SJSA1 (cell line): Measurements from ENCODE around the gene RTN4RL1. TPM values are rescaled to one million over a fixed set of nuclear protein-coding genes. Genes with fewer than 3 reads are reported as not detected.

Source experiments
- DNase-seq, 2 experiments: peaks; one replicate each; pipeline ENCODE4 v3.0.0-alpha.2; 2015 to 2020; ENCODE audit warnings: low spot score in 2 of 2, low read depth in 1 of 2
- H3K27ac ChIP-seq: fragments of 250-450 bp; sonication (Bioruptor Pico); 2 replicates; pipeline ENCODE4 v1.5.1; 2020; ENCODE audit warnings: mild to moderate bottlenecking, moderate library complexity
- H3K27me3 ChIP-seq: fragments of 250-450 bp; sonication (Bioruptor Pico); replicated peaks from 2 replicates; pipeline ENCODE4 v1.5.1; 2020; ENCODE audit warnings: mild to moderate bottlenecking, moderate library complexity
- H3K36me3 ChIP-seq: fragments of 250-450 bp; sonication (Bioruptor Pico); 2 replicates; pipeline ENCODE4 v1.5.1; 2020; ENCODE audit warnings: mild to moderate bottlenecking
- H3K4me1 ChIP-seq: fragments of 250-450 bp; sonication (Bioruptor Pico); replicated peaks from 2 replicates; pipeline ENCODE4 v1.6.1; 2021; ENCODE audit warnings: mild to moderate bottlenecking
- H3K4me3 ChIP-seq: fragments of 250-450 bp; sonication (Bioruptor Pico); 2 replicates; pipeline ENCODE4 v1.5.1; 2020; ENCODE audit warnings: mild to moderate bottlenecking
- H3K9me3 ChIP-seq: fragments of 250-450 bp; sonication (Bioruptor Pico); replicated peaks from 2 replicates; pipeline ENCODE4 v1.5.1; 2020; ENCODE audit warnings: mild to moderate bottlenecking
- total RNA-seq: library from RNA; depleted of rRNA; stranded (reverse); fragments of >200 nt; shearing (Covaris generic); gene quantifications from 2 replicates; pipeline ENCODE4 v1.2.3, GENCODE V29; 2014

Gene RTN4RL1
- total RNA-seq, 1 experiment from 2014 or later: not detected

- Histone ChIP-seq H3K36me3 (peaks cover 49% of the 10 kb centered on the region), H3K27ac (peak overlapping the region; percentile 50), H3K9me3 (no peaks in the 10 kb centered on the region), H3K4me1 (peaks cover 27% of the 10 kb centered on the region), H3K4me3 (peak overlapping the region; percentile 76), H3K27me3 (peaks cover 2% of the 10 kb centered on the region)
- DNase-seq: peak in 1 of 2 experiments; percentile 87
Measured at GRCh38 chr17:2055292-2056205, 30.4 kb upstream of the RTN4RL1 start.

- Histone ChIP-seq H3K36me3 (peaks cover 41% of the 10 kb centered on the region), H3K4me3 (peak within 1 kb of the TSS; percentile 76), H3K4me1 (peaks cover 33% of the 10 kb centered on the region), H3K27me3 (peaks cover 4% of the 10 kb centered on the region), H3K9me3 (0 out of 2 replicates have a peak, but pooled peaks cover under 1% of the 10 kb centered on the region), H3K27ac (peak within 1 kb of the TSS; percentile 50)
- peak; percentile 80 to 89 for DNase-seq
Measured at GRCh38 chr17:2054512-2055291, 29.6 kb upstream of the RTN4RL1 start, which contains the start of gene HIC1. TSS of gene HIC1 (plus strand) at chr17:2055103. CDS start at chr17:2056691, 1,588 bp downstream.

GRCh38 chr17:2054262-2054511 is 29.1 kb upstream of the RTN4RL1 start:
- H3K4me3 ChIP-seq: peak overlapping the region; percentile 76
- H3K27ac ChIP-seq: no peak overlapping the region
- H3K27me3 ChIP-seq: peaks cover 4% of the 10 kb centered on the region
- no peak for DNase-seq
- H3K36me3 ChIP-seq: peaks cover 39% of the 10 kb centered on the region
- H3K4me1 ChIP-seq: peaks cover 38% of the 10 kb centered on the region
- 0 out of 2 replicates have a peak, but pooled peaks cover 2% of the 10 kb centered on the region for H3K9me3 ChIP-seq

- H3K36me3 ChIP-seq: peaks cover 33% of the 10 kb centered on the region
- peak overlapping the region; percentile 31; the same call in 1 of the 2 replicates for H3K27ac ChIP-seq
- H3K4me1 ChIP-seq: peaks cover 40% of the 10 kb centered on the region
- peaks cover 4% of the 10 kb centered on the region for H3K27me3 ChIP-seq
- H3K4me3 ChIP-seq: peak overlapping the region; percentile 76
- peak; percentile 80 to 85 for DNase-seq
- H3K9me3 ChIP-seq: 0 out of 2 replicates have a peak, but pooled peaks cover 2% of the 10 kb centered on the region
Measured at GRCh38 chr17:2053380-2054261, 28.5 kb upstream of the RTN4RL1 start.

GRCh38 chr17:2051933-2052559 is 26.9 kb upstream of the RTN4RL1 start:
- no peak for DNase-seq
- Histone ChIP-seq H3K9me3 (0 out of 2 replicates have a peak, but pooled peaks cover 2% of the 10 kb centered on the region), H3K27me3 (peaks cover 4% of the 10 kb centered on the region), H3K4me1 (peaks cover 40% of the 10 kb centered on the region), H3K27ac (no peak overlapping the region), H3K36me3 (peaks cover 19% of the 10 kb centered on the region), H3K4me3 (no peak overlapping the region)

GRCh38 chr17:2051061-2051932 is 26.2 kb upstream of the RTN4RL1 start:
- Histone ChIP-seq H3K4me3 (no peak overlapping the region), H3K4me1 (peaks cover 35% of the 10 kb centered on the region)
- no peak for DNase-seq

GRCh38 chr17:2050300-2051060 is 25.3 kb upstream of the RTN4RL1 start:
- Histone ChIP-seq H3K36me3 (peaks cover 9% of the 10 kb centered on the region), H3K4me3 (peak overlapping the region; percentile 92), H3K4me1 (peaks cover 32% of the 10 kb centered on the region), H3K27me3 (peaks cover 4% of the 10 kb centered on the region), H3K27ac (no peak overlapping the region; the same call in 1 of the 2 replicates), H3K9me3 (0 out of 2 replicates have a peak, but pooled peaks cover 2% of the 10 kb centered on the region)
- DNase-seq: peak in 1 of 2 experiments; percentile 63

More at GRCh38 chr17:2051061-2051932, 26.2 kb upstream of the RTN4RL1 start:
- H3K36me3 ChIP-seq: peaks cover 13% of the 10 kb centered on the region
- H3K9me3 ChIP-seq: 0 out of 2 replicates have a peak, but pooled peaks cover 2% of the 10 kb centered on the region
- peaks cover 4% of the 10 kb centered on the region for H3K27me3 ChIP-seq
- no peak overlapping the region for H3K27ac ChIP-seq

GRCh38 chr17:2049333-2050299 is 24.5 kb upstream of the RTN4RL1 start:
- H3K36me3 ChIP-seq: peaks cover 6% of the 10 kb centered on the region
- peak overlapping the region; percentile 74 for H3K27ac ChIP-seq
- H3K4me1 ChIP-seq: peaks cover 30% of the 10 kb centered on the region
- H3K4me3 ChIP-seq: peak overlapping the region; percentile 92
- DNase-seq: peak; percentile 63 to 80
- H3K27me3 ChIP-seq: peaks cover 4% of the 10 kb centered on the region
- 0 out of 2 replicates have a peak, but pooled peaks cover 2% of the 10 kb centered on the region for H3K9me3 ChIP-seq

- Histone ChIP-seq H3K4me3 (no peak overlapping the region), H3K4me1 (peaks cover 24% of the 10 kb centered on the region), H3K27me3 (peaks cover 4% of the 10 kb centered on the region), H3K36me3 (peaks cover 14% of the 10 kb centered on the region), H3K27ac (no peak overlapping the region), H3K9me3 (0 out of 2 replicates have a peak, but pooled peaks cover 2% of the 10 kb centered on the region)
- no peak for DNase-seq
Measured at GRCh38 chr17:2048805-2049204, 23.7 kb upstream of the RTN4RL1 start.

GRCh38 chr17:2047590-2047989 is 22.5 kb upstream of the RTN4RL1 start:
- H3K9me3 ChIP-seq: 0 out of 2 replicates have a peak, but pooled peaks cover 2% of the 10 kb centered on the region
- no peak for DNase-seq
- H3K4me1 ChIP-seq: peaks cover 31% of the 10 kb centered on the region
- peaks cover 4% of the 10 kb centered on the region for H3K27me3 ChIP-seq
- peaks cover 26% of the 10 kb centered on the region for H3K36me3 ChIP-seq
- H3K27ac ChIP-seq: no peak overlapping the region
- H3K4me3 ChIP-seq: no peak overlapping the region
